PC-3 (cell line): ENCODE results near the gene PALB2. TPM values are rescaled to one million over a fixed set of nuclear protein-coding genes. Genes with fewer than 3 reads are reported as not detected.
"Not testable (repeated sequence)": the region's sequence is repeated elsewhere in the genome, so short reads cannot be mapped to it uniquely, and the experiment has no call there.

Experiments
- ATAC-seq: fragments of 200-7000 bp; cut with Tn5 transposase; 2 replicates; pipeline ENCODE4 v1.9.1; 2020; ENCODE audit warnings: mild to moderate bottlenecking, moderate library complexity
- BruUV-seq: library from RNA; stranded (reverse); fragments of 400-500 nt; replicated peaks from 2 replicates; lab custom pipeline; 2021; lab: Mats Ljungman, UMichigan
- CTCF ChIA-PET: fragments of 300-600 bp; sonication (Branson Sonifier 250); formaldehyde crosslinking; loops from one replicate; lab custom pipeline; 2022; ENCODE audit warnings: antibody characterized with exemption; lab: Charles Lee
- POLR2A ChIA-PET: fragments of 300-600 bp; sonication (Branson Sonifier 250); formaldehyde crosslinking; loops from one replicate; lab custom pipeline; 2022; ENCODE audit warnings: antibody characterized with exemption; ENCODE audit not compliant: unreplicated experiment; lab: Charles Lee
- DNase-seq: peaks from one replicate; pipeline ENCODE4 v3.0.0-alpha.2; 2015
- H2AFZ ChIP-seq: fragments of 300-600 bp; sonication (generic); 2 replicates; pipeline ENCODE4 v1.6.0; 2016; ENCODE audit warnings: antibody characterized with exemption, low read length
- H3F3A ChIP-seq: fragments of 300-600 bp; sonication (generic); one replicate; pipeline ENCODE4 v1.6.0; 2017; ENCODE audit warnings: antibody characterized with exemption, low read length, control low read depth, mild to moderate bottlenecking; ENCODE audit not compliant: unreplicated experiment
- H3K27ac ChIP-seq: fragments of 300-600 bp; sonication (generic); 2 replicates; pipeline ENCODE4 v1.5.1; 2016; ENCODE audit warnings: mild to moderate bottlenecking, low read length
- H3K27me3 ChIP-seq: fragments of 300-600 bp; sonication (generic); 2 replicates; pipeline ENCODE4 v1.6.1; 2016; ENCODE audit warnings: low read length, mixed read lengths
- H3K36me3 ChIP-seq: fragments of 300-600 bp; sonication (generic); 2 replicates; pipeline ENCODE4 v1.6.1; 2016; ENCODE audit warnings: low read depth, mixed run types, low read length, mixed read lengths
- H3K4me1 ChIP-seq: fragments of 300-600 bp; sonication (generic); 2 replicates; pipeline ENCODE4 v1.5.1; 2016; ENCODE audit warnings: low read length; ENCODE audit not compliant: insufficient read depth
- H3K4me2 ChIP-seq: fragments of 300-600 bp; sonication (generic); 2 replicates; pipeline ENCODE4 v1.6.0; 2016; ENCODE audit warnings: low read length
- H3K4me3 ChIP-seq: fragments of 300-600 bp; sonication (generic); 2 replicates; pipeline ENCODE4 v1.5.1; 2016; ENCODE audit warnings: mild to moderate bottlenecking, low read length, mixed read lengths
- H3K79me2 ChIP-seq: fragments of 300-600 bp; sonication (generic); 2 replicates; pipeline ENCODE4 v1.6.1; 2017; ENCODE audit warnings: low read length, mixed read lengths
- H3K9ac ChIP-seq: fragments of 300-600 bp; sonication (generic); 2 replicates; pipeline ENCODE4 v1.6.0; 2016; ENCODE audit warnings: mild to moderate bottlenecking, low read length
- H3K9me2 ChIP-seq: fragments of 300-600 bp; sonication (generic); replicated peaks from 2 replicates; pipeline ENCODE4 v1.6.1; 2016; ENCODE audit warnings: mixed run types, low read length, mixed read lengths
- H3K9me3 ChIP-seq: fragments of 300-600 bp; sonication (generic); 2 replicates; pipeline ENCODE4 v1.6.1; 2016; ENCODE audit warnings: low read length, mixed read lengths
- H4K20me1 ChIP-seq: fragments of 300-600 bp; sonication (generic); 2 replicates; pipeline ENCODE4 v1.6.1; 2016; ENCODE audit warnings: low read length, mixed read lengths
- CTCF ChIP-seq: fragments of 300-600 bp; sonication (generic); conservative IDR thresholded peaks from 2 replicates; pipeline ENCODE4 v1.5.1; 2017; ENCODE audit warnings: antibody characterized with exemption, low read depth, mild to moderate bottlenecking, low read length
- EZH2 ChIP-seq: fragments of 300-600 bp; sonication (generic); IDR thresholded peaks from one replicate; pipeline ENCODE4 v1.6.1; 2017; ENCODE audit warnings: antibody characterized with exemption, mild to moderate bottlenecking, low read length; ENCODE audit not compliant: unreplicated experiment
- EZH2phosphoT487 ChIP-seq: fragments of 300-600 bp; sonication (generic); IDR thresholded peaks from 2 replicates; pipeline ENCODE4 v1.6.1; 2018; ENCODE audit warnings: mild to moderate bottlenecking, antibody characterized with exemption, low read length, borderline replicate concordance
- intact Hi-C: fragments of 100-400 bp; cut with micrococcal nuclease; formaldehyde crosslinking; loops from 2 replicates; pipeline ENCODE4 v1.9.0; 2023
- total RNA-seq: library from RNA; depleted of rRNA; stranded (reverse); fragments of >200 nt; gene quantifications from 2 replicates; pipeline ENCODE4 v1.2.3, GENCODE V29; 2014

The PALB2 gene
- total RNA-seq, 1 experiment from 2014 or later = 4.9 TPM

- no peaks in the 10 kb centered on the region; the same call in 1 of the 2 replicates for H3K36me3 ChIP-seq
- no peaks in the 10 kb centered on the region for H4K20me1 ChIP-seq
- intact Hi-C loops = no loop called here
- no peaks in the 10 kb centered on the region for H3K9me2 ChIP-seq
- H3K4me2 ChIP-seq = no peak overlapping the region
- H2AFZ ChIP-seq = no peak overlapping the region
- H3F3A ChIP-seq = no peaks in the 10 kb centered on the region
- H3K4me3 ChIP-seq = no peak overlapping the region
- BruUV-seq = no TSS peak
- H3K9ac ChIP-seq = no peak overlapping the region
- no peaks in the 10 kb centered on the region for H3K27me3 ChIP-seq
- POLR2A ChIA-PET = no interaction called here
- H3K79me2 ChIP-seq = no peaks in the 10 kb centered on the region
- H3K9me3 ChIP-seq = no peaks in the 10 kb centered on the region
- peaks cover 14% of the 10 kb centered on the region for H3K4me1 ChIP-seq
- CTCF ChIA-PET = no interaction called here
- TF ChIP-seq CTCF (no peak), EZH2phosphoT487 (no peak), EZH2 (no peak)
- ATAC-seq (no peak), DNase-seq (no peak)
- H3K27ac ChIP-seq = no peak overlapping the region
Measured at GRCh38 chr16:23611936-23612335, 29.2 kb downstream of the PALB2 start.

GRCh38 chr16:23610905-23611304 lies 30.2 kb downstream of the PALB2 start:
- CTCF ChIA-PET, H3K36me3 ChIP-seq, H3K9ac ChIP-seq, H3K27me3 ChIP-seq, DNase-seq, H3K4me3 ChIP-seq, BruUV-seq, H2AFZ ChIP-seq, H3K27ac ChIP-seq, POLR2A ChIA-PET, H3K4me2 ChIP-seq, H3K79me2 ChIP-seq, H3F3A ChIP-seq, intact Hi-C loops, H3K9me2 ChIP-seq, ATAC-seq, H3K9me3 ChIP-seq, H4K20me1 ChIP-seq: not testable (repeated sequence)
- peaks cover 14% of the 10 kb centered on the region for H3K4me1 ChIP-seq

GRCh38 chr16:23609929-23610328 lies 31.2 kb downstream of the PALB2 start:
- Histone ChIP-seq H3K4me2 (no peak overlapping the region), H3K79me2 (no peaks in the 10 kb centered on the region), H3K36me3 (no peaks in the 10 kb centered on the region; the same call in 1 of the 2 replicates), H3K9me2 (no peaks in the 10 kb centered on the region), H3K27me3 (no peaks in the 10 kb centered on the region), H4K20me1 (no peaks in the 10 kb centered on the region), H2AFZ (no peak overlapping the region), H3F3A (no peaks in the 10 kb centered on the region), H3K4me3 (no peak overlapping the region), H3K9me3 (no peaks in the 10 kb centered on the region), H3K27ac (no peak overlapping the region), H3K9ac (no peak overlapping the region), H3K4me1 (peaks cover 14% of the 10 kb centered on the region)
- CTCF ChIA-PET = no interaction called here
- ATAC-seq (no peak), DNase-seq (no peak)
- POLR2A ChIA-PET = no interaction called here
- BruUV-seq = no TSS peak
- TF ChIP-seq EZH2 (no peak), EZH2phosphoT487 (no peak), CTCF (no peak)
- intact Hi-C loops = no loop called here
